H1 (cell line): ENCODE results near the gene ARHGEF38. TPM values are rescaled to one million over a fixed set of nuclear protein-coding genes. Genes with fewer than 3 reads are reported as not detected.

Experiments
- CTCF ChIA-PET: fragments of 300-600 bp; sonication (Branson Sonifier 250); formaldehyde crosslinking; loops from one replicate; lab custom pipeline; 2021; ENCODE audit not compliant: partially characterized antibody; lab: Charles Lee
- POLR2A ChIA-PET: fragments of 300-600 bp; sonication (Branson Sonifier 250); formaldehyde crosslinking; loops from one replicate; lab custom pipeline; 2021; ENCODE audit warnings: inconsistent platforms; ENCODE audit not compliant: partially characterized antibody; lab: Charles Lee
- DNase-seq, 2 experiments: peaks; one replicate each; pipeline versions ENCODE4 v3.0.0 to v3.0.0-alpha.2; 2010 to 2022; ENCODE audit warnings: low spot score in 2 of 2, low read depth in 1 of 2, mixed read lengths in 1 of 2
- FAIRE-seq: peaks from 2 replicates; lab custom pipeline; 2011; peaks lifted over from hg19 to GRCh38; lab: Jason Lieb, UNC
- H2AFZ ChIP-seq: 2 replicates; pipeline ENCODE4 v1.8.1; 2012; ENCODE audit warnings: low read length, inconsistent platforms
- H2AK5ac ChIP-seq: 2 replicates; pipeline ENCODE4 v1.6.1; 2013; ENCODE audit warnings: low read depth, low read length
- H2BK120ac ChIP-seq: replicated peaks from 2 replicates; pipeline ENCODE3; 2013; ENCODE audit warnings: low read depth, low read length, inconsistent platforms
- H2BK12ac ChIP-seq: 2 replicates; pipeline ENCODE4 v1.6.1; 2013; ENCODE audit warnings: low read depth, low read length
- H2BK15ac ChIP-seq: 2 replicates; pipeline ENCODE4 v1.6.1; 2013; ENCODE audit warnings: low read length
- H2BK20ac ChIP-seq: 2 replicates; pipeline ENCODE4 v1.6.1; 2013; ENCODE audit warnings: low read length
- H2BK5ac ChIP-seq: 2 replicates; pipeline ENCODE4 v1.6.1; 2013; ENCODE audit warnings: low read depth, low read length
- H3K14ac ChIP-seq: 2 replicates; pipeline ENCODE4 v1.6.1; 2013; ENCODE audit warnings: inconsistent platforms; ENCODE audit not compliant: insufficient read length
- H3K18ac ChIP-seq: 2 replicates; pipeline ENCODE4 v1.6.1; 2013; ENCODE audit warnings: low read length; ENCODE audit errors: extremely low read depth
- H3K23ac ChIP-seq: 2 replicates; pipeline ENCODE4 v1.6.1; 2013; ENCODE audit warnings: inconsistent platforms; ENCODE audit not compliant: insufficient read length
- H3K23me2 ChIP-seq: 2 replicates; pipeline ENCODE4 v1.6.1; 2013; ENCODE audit warnings: low read depth, low read length
- H3K27ac ChIP-seq: 2 replicates; pipeline ENCODE4 v1.6.1; 2011; ENCODE audit warnings: low read depth, low read length, inconsistent platforms
- H3K27me3 ChIP-seq, 4 experiments: replicated peaks in 1 of 4; 1 replicate in 1 of 4; 2 replicates in 3 of 4; pipeline versions ENCODE4 v1.6.1 to v1.8.1; 2011 to 2013; ENCODE audit warnings: low read length in 3 of 4, mild to moderate bottlenecking in 3 of 4, inconsistent platforms in 2 of 4, mixed read lengths in 2 of 4, moderate library complexity in 1 of 4; ENCODE audit not compliant: control insufficient read depth in 3 of 4, insufficient read depth in 3 of 4; ENCODE audit errors: extremely low read depth in 1 of 4
- H3K36me3 ChIP-seq, 4 experiments: 2 replicates each; pipeline versions ENCODE4 v1.6.1 to v1.8.1; 2011 to 2013; ENCODE audit warnings: mild to moderate bottlenecking in 4 of 4, low read length in 3 of 4, moderate library complexity in 2 of 4, control low read depth in 1 of 4, inconsistent platforms in 1 of 4; ENCODE audit not compliant: insufficient read depth in 4 of 4, control insufficient read depth in 2 of 4
- H3K4ac ChIP-seq: replicated peaks from 2 replicates; pipeline ENCODE3; 2013; ENCODE audit warnings: low read length, low read depth, mixed read lengths, inconsistent platforms; ENCODE audit not compliant: insufficient read length
- H3K4me1 ChIP-seq, 4 experiments: replicated peaks in 1 of 4; 1 replicate in 1 of 4; 2 replicates in 3 of 4; pipeline versions ENCODE4 v1.6.1 to v1.8.1; 2011 to 2013; ENCODE audit warnings: low read length in 3 of 4, inconsistent platforms in 2 of 4, mixed read lengths in 1 of 4; ENCODE audit not compliant: insufficient read depth in 4 of 4, control insufficient read depth in 3 of 4
- H3K4me2 ChIP-seq, 2 experiments: 2 replicates each; pipeline versions ENCODE4 v1.6.1 to v1.8.1; 2011 to 2013; ENCODE audit warnings: low read depth in 2 of 2, low read length in 2 of 2, control low read depth in 1 of 2, inconsistent platforms in 1 of 2, mild to moderate bottlenecking in 1 of 2; ENCODE audit not compliant: insufficient read depth in 1 of 2
- H3K4me3 ChIP-seq, 4 experiments: fragments of 200-600, 300-600 bp in 1 of 4; sonication (generic), shearing (Covaris generic), sonication (Bioruptor Twin) in 1 of 4; 2 replicates each; pipeline versions ENCODE4 v1.5.1 to v1.8.1; 2011 to 2016; ENCODE audit warnings: low read length in 4 of 4, low read depth in 3 of 4, control low read depth in 2 of 4, inconsistent platforms in 2 of 4, mild to moderate bottlenecking in 2 of 4, mixed read lengths in 1 of 4, moderate library complexity in 1 of 4; ENCODE audit not compliant: insufficient read depth in 2 of 4; ENCODE audit errors: extremely low read depth in 1 of 4
- H3K56ac ChIP-seq: replicated peaks from 2 replicates; pipeline ENCODE3; 2013; ENCODE audit warnings: low read depth, mild to moderate bottlenecking, mixed read lengths, low read length, inconsistent platforms; ENCODE audit not compliant: insufficient read length
- H3K79me1 ChIP-seq: 2 replicates; pipeline ENCODE4 v1.6.1; 2013; ENCODE audit warnings: low read depth, low read length, control low read depth
- H3K79me2 ChIP-seq, 2 experiments: 2 replicates each; pipeline versions ENCODE4 v1.6.1 to v1.8.1; 2012 to 2013; ENCODE audit warnings: low read length in 2 of 2, mild to moderate bottlenecking in 2 of 2, inconsistent platforms in 1 of 2; ENCODE audit not compliant: insufficient read depth in 2 of 2, control insufficient read depth in 1 of 2
- H3K9ac ChIP-seq, 4 experiments: replicated peaks in 1 of 4; 1 replicate in 1 of 4; 2 replicates in 3 of 4; pipeline versions ENCODE4 v1.6.1 to v1.8.1; 2011 to 2013; ENCODE audit warnings: low read depth in 3 of 4, low read length in 3 of 4, control low read depth in 2 of 4, mild to moderate bottlenecking in 2 of 4, moderate library complexity in 2 of 4, inconsistent platforms in 1 of 4; ENCODE audit errors: extremely low read depth in 1 of 4
- H3K9me3 ChIP-seq, 2 experiments: 2 replicates each; pipeline versions ENCODE4 v1.6.1 to v1.8.1; 2012 to 2013; ENCODE audit warnings: mild to moderate bottlenecking in 2 of 2, moderate library complexity in 2 of 2, control low read depth in 1 of 2, inconsistent platforms in 1 of 2, low read depth in 1 of 2, low read length in 1 of 2, mixed read lengths in 1 of 2; ENCODE audit not compliant: insufficient read depth in 2 of 2
- H4K20me1 ChIP-seq, 2 experiments: replicated peaks in 1 of 2; 2 replicates each; pipeline versions ENCODE3 to v1.8.1; 2011 to 2013; ENCODE audit warnings: inconsistent platforms in 2 of 2, low read length in 2 of 2, mild to moderate bottlenecking in 1 of 2; ENCODE audit not compliant: insufficient read depth in 2 of 2, control insufficient read depth in 1 of 2
- H4K5ac ChIP-seq: 2 replicates; pipeline ENCODE4 v1.6.1; 2013; ENCODE audit warnings: low read length, low read depth, mixed read lengths, inconsistent platforms; ENCODE audit not compliant: insufficient read length
- H4K8ac ChIP-seq: 2 replicates; pipeline ENCODE4 v1.8.0; 2013; ENCODE audit warnings: mild to moderate bottlenecking, moderate library complexity, low read length, inconsistent platforms; ENCODE audit not compliant: insufficient read depth; ENCODE audit errors: extremely low read depth
- H4K91ac ChIP-seq: replicated peaks from 2 replicates; pipeline ENCODE3; 2013; ENCODE audit warnings: low read length, mixed read lengths, inconsistent platforms; ENCODE audit not compliant: insufficient read length
- BRCA1 ChIP-seq: IDR thresholded peaks from 2 replicates; pipeline ENCODE4 v1.6.1; 2012; ENCODE audit warnings: low read depth, low read length, improper control_type of control experiment
- CTBP2 ChIP-seq: IDR thresholded peaks from 2 replicates; pipeline ENCODE4 v1.7.0; 2011; ENCODE audit warnings: borderline replicate concordance, mild to moderate bottlenecking, moderate library complexity, mixed read lengths, low read length; ENCODE audit not compliant: insufficient read depth, insufficient read length
- HDAC2 ChIP-seq, 2 experiments: fragments of 300-600 bp in 1 of 2; sonication (generic) in 1 of 2; IDR thresholded peaks; 2 replicates each; pipeline ENCODE4 v1.6.1; 2011 to 2012; ENCODE audit warnings: low read depth in 2 of 2, low read length in 2 of 2, mild to moderate bottlenecking in 2 of 2, moderate library complexity in 2 of 2, borderline replicate concordance in 1 of 2, inconsistent platforms in 1 of 2
- NANOG ChIP-seq: IDR thresholded peaks from 2 replicates; pipeline ENCODE4 v1.6.1; 2011; ENCODE audit warnings: low read length, low read depth, mild to moderate bottlenecking, inconsistent platforms; ENCODE audit not compliant: insufficient read depth, poor library complexity, severe bottlenecking
- RAD21 ChIP-seq, 2 experiments: IDR thresholded peaks in 1 of 2; conservative IDR thresholded peaks in 1 of 2; 2 replicates each; pipeline ENCODE4 v1.6.1; 2011; ENCODE audit warnings: low read depth in 2 of 2, low read length in 2 of 2, improper control_type of control experiment in 1 of 2, inconsistent platforms in 1 of 2, mild to moderate bottlenecking in 1 of 2, moderate library complexity in 1 of 2
- SP2 ChIP-seq: IDR thresholded peaks from 2 replicates; pipeline ENCODE4 v1.6.1; 2012; ENCODE audit warnings: mild to moderate bottlenecking, low read length, inconsistent platforms
- WGBS, 2 experiments: shearing (Covaris generic) in 1 of 2; methylation state at CpG; one replicate each; pipeline versions ENCODE4 v1.1.6 to v1.1.7; 2013 to 2015; ENCODE audit warnings: low lambda C conversion rate in 2 of 2, mixed read lengths in 2 of 2, inconsistent platforms in 1 of 2, low coverage in 1 of 2, missing lambda C conversion rate in 1 of 2; ENCODE audit not compliant: insufficient replicate concordance in 2 of 2, insufficient coverage in 1 of 2, insufficient read length in 1 of 2; ENCODE audit errors: extremely low coverage in 1 of 2, missing lambda C conversion rate in 1 of 2; 5-methylcytosine and 5-hydroxymethylcytosine counted together
- polyA plus RNA-seq, 7 experiments: library from polyadenylated mRNA; depleted of rRNA in 3 of 7; stranded (reverse) in 5 of 7; unstranded in 2 of 7; fragments of >200 nt in 5 of 7; fragments of 200-250 nt in 2 of 7; gene quantifications; 1 replicate in 5 of 7; 2 replicates in 1 of 7; 4 replicates in 1 of 7; pipeline versions ENCODE4 v1.2.1 to v1.2.3, GENCODE V29; 2011 to 2013; ENCODE audit warnings: missing spikeins in 2 of 7, mixed read lengths in 2 of 7
- total RNA-seq: library from RNA; stranded (reverse); fragmentation: NEBNext Ultra II Directional; extraction: Animal tissue kit (Norgen Biotek cat#: 25700); gene quantifications from 2 replicates; pipeline ENCODE4 v1.2.1, GENCODE V29; 2021
- TF ChIP-seq, protein P1 (sequence below): IDR thresholded peaks from 2 replicates; pipeline ENCODE4 v1.6.1; 2012; ENCODE audit warnings: inconsistent platforms

The ARHGEF38 gene
- total and polyA plus RNA-seq, 2 of the 8 experiments (the other 6 are each of a cell fraction or from before 2014, with no cell fraction given), result not detected

DNA sequence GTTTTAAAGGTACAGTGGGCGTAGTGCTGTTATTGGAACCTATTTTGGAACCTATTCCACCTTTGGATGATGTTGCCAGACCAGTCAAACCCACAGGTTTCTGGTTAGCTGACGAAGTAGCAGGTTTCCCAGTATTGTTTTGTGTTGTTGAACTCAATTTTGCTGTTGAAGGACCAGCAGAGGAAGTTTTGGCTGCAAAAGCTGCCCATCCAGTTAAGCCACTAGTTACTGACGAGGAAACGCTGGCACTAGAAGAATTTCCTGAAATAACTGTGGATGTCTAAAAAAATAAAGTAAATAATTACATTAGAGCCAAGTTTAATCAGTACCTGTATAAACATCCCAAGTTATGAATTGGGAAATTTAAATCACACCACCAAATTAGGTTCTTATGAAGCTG lies 130.6 kb downstream of the ARHGEF38 start:
- peaks cover 0 to 5% (median 4%) of the 10 kb centered on the region in 4 experiments; a peak in 3 of 8 replicates for H3K36me3 ChIP-seq
- CTCF ChIA-PET, result interaction anchor here (1.2 kb wide), 1 partner anchor 51 kb away, joined by 3 read pairs; no protein-coding TSS in a partner anchor
- WGBS, 2 experiments, result 89% methylated on average over 4 of the region's 4 CpGs; no CpG with 5 or more reads in 1 of the 2 experiments
- no peak for TF ChIP-seq HDAC2 (IDR thresholded peaks at IDR 0.05; ENCODE audit: borderline replicate concordance in 1 of 2, low read depth in 2 of 2, low read length in 2 of 2)
- TF ChIP-seq, protein P1, sequence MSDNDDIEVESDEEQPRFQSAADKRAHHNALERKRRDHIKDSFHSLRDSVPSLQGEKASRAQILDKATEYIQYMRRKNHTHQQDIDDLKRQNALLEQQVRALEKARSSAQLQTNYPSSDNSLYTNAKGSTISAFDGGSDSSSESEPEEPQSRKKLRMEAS, result no peak
- TF ChIP-seq BRCA1, result no peak
- no peak for TF ChIP-seq RAD21 (IDR thresholded peaks at IDR 0.05 in 1 of 2, conservative IDR thresholded peaks at IDR 0.05 in 1 of 2; ENCODE audit: low read depth in 2 of 2, low read length in 2 of 2)
- no peak for TF ChIP-seq NANOG
- TF ChIP-seq CTBP2, result no peak
- TF ChIP-seq SP2, result no peak
- TF ChIP-seq, all 59 proteins: peak for 0
- Histone ChIP-seq H2AK5ac (no peak overlapping the region), H3K4ac (no peak overlapping the region), H3K79me1 (no peaks in the 10 kb centered on the region), H3K4me3 (no peak overlapping the region), H4K8ac (no peak overlapping the region), H3K4me1 (peaks cover 0 to 3% (median 0%) of the 10 kb centered on the region in 4 experiments; a peak in 1 of 7 replicates), H2BK5ac (no peak overlapping the region), H3K9me3 (no peaks in the 10 kb centered on the region), H2BK12ac (no peak overlapping the region), H3K9ac (no peak overlapping the region), H4K20me1 (peaks cover 0 to 2% of the 10 kb centered on the region in 2 experiments), H2BK120ac (no peak overlapping the region), H2BK15ac (no peak overlapping the region), H3K27me3 (no peaks in the 10 kb centered on the region), H4K5ac (no peak overlapping the region), H3K14ac (no peak overlapping the region), H2AFZ (no peak overlapping the region), H3K23me2 (no peaks in the 10 kb centered on the region), H4K91ac (no peak overlapping the region), H3K79me2 (no peaks in the 10 kb centered on the region), H3K27ac (no peak overlapping the region), H3K23ac (no peak overlapping the region), H3K18ac (no peak overlapping the region), H3K56ac (no peak overlapping the region), H2BK20ac (no peak overlapping the region), H3K4me2 (no peak overlapping the region)
- no peak for DNase-seq
- FAIRE-seq, result no peak
- POLR2A ChIA-PET, result no interaction called here
